ENCODE results near the gene WNT8A.

DNA sequence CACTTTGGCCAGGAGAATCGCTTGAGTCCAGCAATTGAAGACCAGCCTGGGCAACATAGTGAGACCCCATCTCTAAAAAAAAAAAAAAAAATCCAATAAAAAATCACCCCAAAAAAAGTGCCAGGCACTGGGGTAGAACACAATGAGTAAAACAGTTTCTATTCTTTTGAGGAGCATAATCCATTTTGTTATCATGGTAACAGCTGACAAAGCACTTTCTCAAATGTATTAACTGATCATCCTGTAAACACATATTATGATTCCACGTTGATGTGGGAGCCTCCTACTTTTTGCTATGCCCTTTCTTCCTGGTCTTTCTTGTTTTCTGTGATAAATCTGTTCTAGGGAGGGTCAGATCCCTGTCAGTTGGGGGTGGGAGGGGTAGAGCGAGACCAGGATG lies 30.3 kb upstream of the WNT8A start:
- TF ChIP-seq, protein P1, sequence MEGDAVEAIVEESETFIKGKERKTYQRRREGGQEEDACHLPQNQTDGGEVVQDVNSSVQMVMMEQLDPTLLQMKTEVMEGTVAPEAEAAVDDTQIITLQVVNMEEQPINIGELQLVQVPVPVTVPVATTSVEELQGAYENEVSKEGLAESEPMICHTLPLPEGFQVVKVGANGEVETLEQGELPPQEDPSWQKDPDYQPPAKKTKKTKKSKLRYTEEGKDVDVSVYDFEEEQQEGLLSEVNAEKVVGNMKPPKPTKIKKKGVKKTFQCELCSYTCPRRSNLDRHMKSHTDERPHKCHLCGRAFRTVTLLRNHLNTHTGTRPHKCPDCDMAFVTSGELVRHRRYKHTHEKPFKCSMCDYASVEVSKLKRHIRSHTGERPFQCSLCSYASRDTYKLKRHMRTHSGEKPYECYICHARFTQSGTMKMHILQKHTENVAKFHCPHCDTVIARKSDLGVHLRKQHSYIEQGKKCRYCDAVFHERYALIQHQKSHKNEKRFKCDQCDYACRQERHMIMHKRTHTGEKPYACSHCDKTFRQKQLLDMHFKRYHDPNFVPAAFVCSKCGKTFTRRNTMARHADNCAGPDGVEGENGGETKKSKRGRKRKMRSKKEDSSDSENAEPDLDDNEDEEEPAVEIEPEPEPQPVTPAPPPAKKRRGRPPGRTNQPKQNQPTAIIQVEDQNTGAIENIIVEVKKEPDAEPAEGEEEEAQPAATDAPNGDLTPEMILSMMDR (IDR thresholded peaks at IDR 0.05 in 2 of 3, conservative IDR thresholded peaks at IDR 0.05 in 1 of 3; ENCODE audit: borderline replicate concordance in 1 of 3, insufficient read depth in 1 of 3, low read depth in 2 of 3, low read length in 2 of 3): no peak
- TF ChIP-seq POLR2AphosphoS5 (IDR thresholded peaks at IDR 0.05; ENCODE audit: low read depth, low read length) (no peak), ZNF274 (IDR thresholded peaks at IDR 0.05; ENCODE audit: low read depth, low read length) (no peak), REST (IDR thresholded peaks at IDR 0.05; ENCODE audit: low read depth) (no peak), RAD21 (IDR thresholded peaks at IDR 0.05; ENCODE audit: low read depth) (no peak), ATF3 (IDR thresholded peaks at IDR 0.05) (no peak)
